GM12875 (cell line): ENCODE results near the gene RPN2.

Source experiments
- H3K4me3 ChIP-seq: one replicate; pipeline ENCODE4 v1.5.1; 2011; ENCODE audit warnings: low read depth, low read length, control low read depth
- CTCF ChIP-seq: IDR thresholded peaks from 2 replicates; pipeline ENCODE4 v1.5.1; 2011; ENCODE audit warnings: low read depth, mild to moderate bottlenecking, control low read depth, inconsistent platforms, low read length, moderate library complexity, borderline replicate concordance; ENCODE audit not compliant: insufficient read depth

RPN2 gene

GRCh38 chr20:37151529-37151928 is 27.6 kb upstream of the RPN2 start:
- TF ChIP-seq CTCF = no peak
- no peak overlapping the region for H3K4me3 ChIP-seq

GRCh38 chr20:37152284-37152683 is 26.8 kb upstream of the RPN2 start:
- H3K4me3 ChIP-seq = no peak overlapping the region
- TF ChIP-seq CTCF = no peak

GRCh38 chr20:37154684-37155298 is 24.3 kb upstream of the RPN2 start:
- H3K4me3 ChIP-seq = no peak overlapping the region
- TF ChIP-seq CTCF = no peak

- no peak for TF ChIP-seq CTCF
- H3K4me3 ChIP-seq = no peak overlapping the region
Measured at GRCh38 chr20:37155987-37156386, 23.1 kb upstream of the RPN2 start.

- no peak for TF ChIP-seq CTCF
- H3K4me3 ChIP-seq = no peak overlapping the region
Measured at GRCh38 chr20:37158248-37158647, 20.9 kb upstream of the RPN2 start.

- H3K4me3 ChIP-seq = no peak overlapping the region
- no peak for TF ChIP-seq CTCF
Measured at GRCh38 chr20:37160683-37161082, 18.4 kb upstream of the RPN2 start.

GRCh38 chr20:37161830-37162549 is 17.1 kb upstream of the RPN2 start:
- H3K4me3 ChIP-seq = no peak overlapping the region
- no peak for TF ChIP-seq CTCF
